GM12878 (cell line): ENCODE results near the gene PDZD2.

Experiments used
- EZH2 ChIP-seq: IDR thresholded peaks from 2 replicates; pipeline ENCODE4 v1.6.1; 2012; ENCODE audit warnings: low read depth, mild to moderate bottlenecking, control low read depth, inconsistent platforms, low read length, borderline replicate concordance; ENCODE audit not compliant: control insufficient read depth
- GATAD2B ChIP-seq: fragments of 450-650 bp; conservative IDR thresholded peaks from 2 replicates; pipeline ENCODE4 v1.6.1; 2017; ENCODE audit warnings: low read depth, mild to moderate bottlenecking, moderate library complexity
- MTA2 ChIP-seq: fragments of 450-650 bp; IDR thresholded peaks from 2 replicates; pipeline ENCODE4 v1.6.1; 2016; ENCODE audit warnings: low read depth, mild to moderate bottlenecking, moderate library complexity
- NFYB ChIP-seq: IDR thresholded peaks from 2 replicates; pipeline ENCODE4 v1.6.1; 2011; ENCODE audit warnings: low read depth, mild to moderate bottlenecking, low read length, improper control_type of control experiment, moderate library complexity; ENCODE audit not compliant: insufficient read depth
- POLR2A ChIP-seq: IDR thresholded peaks from 2 replicates; pipeline ENCODE4 v1.6.1; 2011; ENCODE audit warnings: low read depth, mild to moderate bottlenecking, low read length
- POLR2AphosphoS5 ChIP-seq: IDR thresholded peaks from 2 replicates; pipeline ENCODE4 v1.6.1; 2011; ENCODE audit warnings: mild to moderate bottlenecking, low read length, inconsistent platforms
- RCOR1 ChIP-seq: conservative IDR thresholded peaks from 2 replicates; pipeline ENCODE4 v1.6.1; 2012; ENCODE audit warnings: low read depth, low read length, improper control_type of control experiment
- SMAD1 ChIP-seq: fragments of 450-650 bp; IDR thresholded peaks from 2 replicates; pipeline ENCODE4 v1.6.1; 2018; ENCODE audit warnings: mild to moderate bottlenecking, low read depth; ENCODE audit not compliant: partially characterized antibody
- SUPT20H ChIP-seq: IDR thresholded peaks from 2 replicates; pipeline ENCODE4 v1.6.1; 2011; ENCODE audit warnings: low read depth, mild to moderate bottlenecking, low read length, moderate library complexity, borderline replicate concordance; ENCODE audit not compliant: control insufficient read depth
- TAF1 ChIP-seq: IDR thresholded peaks from 2 replicates; pipeline ENCODE4 v1.6.1; 2011; ENCODE audit warnings: mild to moderate bottlenecking, low read depth, low read length, borderline replicate concordance
- ZBTB33 ChIP-seq: fragments of 450-650 bp; IDR thresholded peaks from 2 replicates; pipeline ENCODE4 v1.6.1; 2017; ENCODE audit warnings: mild to moderate bottlenecking
- ZBTB40 ChIP-seq: fragments of 450-650 bp; IDR thresholded peaks from 2 replicates; pipeline ENCODE4 v1.6.1; 2016; ENCODE audit warnings: mild to moderate bottlenecking, moderate library complexity, borderline replicate concordance
- TF ChIP-seq, protein P1 (sequence below), 3 experiments: IDR thresholded peaks in 2 of 3; conservative IDR thresholded peaks in 1 of 3; 2 replicates each; pipeline ENCODE4 v1.5.1; 2011; ENCODE audit warnings: low read depth in 3 of 3, low read length in 3 of 3, mild to moderate bottlenecking in 3 of 3, control low read depth in 2 of 3, moderate library complexity in 2 of 3, inconsistent platforms in 1 of 3, mixed read lengths in 1 of 3; ENCODE audit not compliant: control insufficient read depth in 2 of 3, insufficient read depth in 1 of 3; ENCODE audit errors: extremely low read depth in 1 of 3

DNA sequence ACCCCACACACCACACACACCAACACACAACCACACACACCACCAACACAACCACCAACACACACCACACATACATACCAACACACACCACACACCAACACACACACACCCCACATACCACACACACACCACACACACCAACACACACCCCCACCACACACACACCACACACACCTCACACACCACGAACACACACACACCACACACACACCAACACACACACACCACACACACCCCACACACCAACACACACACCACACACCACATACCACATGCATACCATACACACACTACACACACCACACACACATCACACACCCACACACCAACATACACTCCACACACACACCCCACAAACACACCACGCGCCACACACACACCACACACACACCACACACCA lies 363.8 kb downstream of the PDZD2 start:
- TF ChIP-seq, protein P1, sequence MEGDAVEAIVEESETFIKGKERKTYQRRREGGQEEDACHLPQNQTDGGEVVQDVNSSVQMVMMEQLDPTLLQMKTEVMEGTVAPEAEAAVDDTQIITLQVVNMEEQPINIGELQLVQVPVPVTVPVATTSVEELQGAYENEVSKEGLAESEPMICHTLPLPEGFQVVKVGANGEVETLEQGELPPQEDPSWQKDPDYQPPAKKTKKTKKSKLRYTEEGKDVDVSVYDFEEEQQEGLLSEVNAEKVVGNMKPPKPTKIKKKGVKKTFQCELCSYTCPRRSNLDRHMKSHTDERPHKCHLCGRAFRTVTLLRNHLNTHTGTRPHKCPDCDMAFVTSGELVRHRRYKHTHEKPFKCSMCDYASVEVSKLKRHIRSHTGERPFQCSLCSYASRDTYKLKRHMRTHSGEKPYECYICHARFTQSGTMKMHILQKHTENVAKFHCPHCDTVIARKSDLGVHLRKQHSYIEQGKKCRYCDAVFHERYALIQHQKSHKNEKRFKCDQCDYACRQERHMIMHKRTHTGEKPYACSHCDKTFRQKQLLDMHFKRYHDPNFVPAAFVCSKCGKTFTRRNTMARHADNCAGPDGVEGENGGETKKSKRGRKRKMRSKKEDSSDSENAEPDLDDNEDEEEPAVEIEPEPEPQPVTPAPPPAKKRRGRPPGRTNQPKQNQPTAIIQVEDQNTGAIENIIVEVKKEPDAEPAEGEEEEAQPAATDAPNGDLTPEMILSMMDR (IDR thresholded peaks at IDR 0.05 in 2 of 3, conservative IDR thresholded peaks at IDR 0.05 in 1 of 3; ENCODE audit: control insufficient read depth in 2 of 3, extremely low read depth in 1 of 3, insufficient read depth in 1 of 3, low read depth in 3 of 3, low read length in 3 of 3), result no peak
- no peak for TF ChIP-seq POLR2A
- TF ChIP-seq GATAD2B, result no peak
- TF ChIP-seq ZBTB33, result no peak
- TF ChIP-seq ZBTB40, result no peak
- no peak for TF ChIP-seq RCOR1
- no peak for TF ChIP-seq NFYB
- no peak for TF ChIP-seq TAF1
- TF ChIP-seq SMAD1, result no peak
- no peak for TF ChIP-seq EZH2
- no peak for TF ChIP-seq SUPT20H
- no peak for TF ChIP-seq POLR2AphosphoS5
- TF ChIP-seq MTA2, result no peak
